GM18502 (cell line): ENCODE results near the gene CEND1.

ENCODE experiments used
- ATAC-seq: cut with Tn5 transposase; IDR thresholded peaks from one replicate; pipeline ENCODE4 v1.9.1; 2021; ENCODE audit warnings: mild to moderate bottlenecking; ENCODE audit not compliant: unreplicated experiment, poor library complexity

The CEND1 gene

DNA sequence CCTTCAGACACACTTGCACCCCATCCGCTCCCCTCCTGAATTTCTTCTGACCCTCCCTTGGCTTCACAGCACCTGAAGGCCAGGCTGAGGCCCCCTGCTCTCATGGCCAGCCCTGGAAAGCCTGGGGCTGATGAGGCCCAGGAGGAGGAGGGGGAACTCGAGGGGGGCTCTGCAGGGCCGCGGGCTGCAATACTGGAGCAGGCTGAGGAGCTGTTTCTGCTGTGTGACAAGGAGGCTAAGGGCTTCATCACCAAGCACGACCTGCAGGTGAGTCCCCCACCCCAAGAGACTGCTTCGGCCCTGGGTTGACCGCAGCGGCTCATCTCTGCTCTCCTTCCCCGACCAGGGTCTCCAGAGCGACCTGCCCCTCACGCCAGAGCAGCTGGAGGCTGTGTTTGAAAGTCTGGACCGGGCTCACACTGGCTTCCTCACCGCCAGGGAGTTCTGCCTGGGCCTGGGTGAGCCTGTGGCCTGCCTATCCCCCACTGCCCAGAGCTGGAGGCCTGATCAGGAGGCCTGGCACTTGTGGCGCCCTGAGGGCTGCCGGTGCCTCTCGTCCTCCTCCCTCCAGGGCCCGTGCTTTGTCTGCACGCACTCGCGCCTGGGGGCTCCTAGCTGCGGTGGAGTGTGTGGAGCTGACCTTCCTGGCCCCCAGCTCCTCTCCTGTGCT is 38.8 kb upstream of the CEND1 start:
- no peak for ATAC-seq

- no peak for ATAC-seq
Measured at GRCh38 chr11:827897-828192, 38.0 kb upstream of the CEND1 start, which contains the start of gene CRACR2B. CRACR2B (plus strand) TSS chr11:827919; CDS start chr11:828608, 689 bp downstream.

- peak; percentile 35 for ATAC-seq
Measured at GRCh38 chr11:827146-827896, 37.4 kb upstream of the CEND1 start.

DNA sequence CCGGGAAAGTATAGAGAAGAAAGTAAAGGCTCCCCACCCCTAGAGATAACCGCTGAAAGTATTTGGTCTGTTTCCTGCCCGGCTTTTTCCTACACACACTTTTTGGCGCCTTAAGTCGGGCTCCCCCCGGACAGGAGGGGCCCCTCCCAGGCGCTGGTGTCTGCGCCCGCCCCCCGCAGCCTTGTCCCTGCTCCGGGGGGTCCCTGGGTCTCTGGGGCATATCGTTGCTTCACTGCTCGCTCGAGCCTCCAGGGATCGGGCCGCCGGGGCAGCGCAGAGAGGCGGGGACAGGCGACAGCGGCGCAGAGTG is 36.9 kb upstream of the CEND1 start:
- no peak for ATAC-seq

DNA sequence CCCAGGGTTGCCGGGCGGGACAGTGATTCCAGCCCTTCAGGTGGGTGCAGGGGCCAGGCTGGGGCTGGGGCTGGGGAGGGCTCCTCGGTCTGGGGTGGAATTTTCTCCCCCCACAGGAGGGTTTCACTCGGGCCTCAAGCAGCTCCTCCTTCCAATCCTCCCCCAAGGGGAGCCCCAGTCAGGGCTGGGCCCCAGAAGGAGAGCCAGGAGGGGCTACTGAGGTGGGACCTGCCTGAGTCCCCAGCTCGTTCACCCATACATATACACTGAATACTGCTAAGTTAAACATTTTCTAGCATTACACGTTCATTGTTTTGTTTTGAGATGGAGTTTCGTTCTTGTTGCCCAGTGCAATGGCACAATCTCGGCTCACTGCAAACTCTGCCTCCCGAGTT is 36.3 kb upstream of the CEND1 start:
- no peak for ATAC-seq

DNA sequence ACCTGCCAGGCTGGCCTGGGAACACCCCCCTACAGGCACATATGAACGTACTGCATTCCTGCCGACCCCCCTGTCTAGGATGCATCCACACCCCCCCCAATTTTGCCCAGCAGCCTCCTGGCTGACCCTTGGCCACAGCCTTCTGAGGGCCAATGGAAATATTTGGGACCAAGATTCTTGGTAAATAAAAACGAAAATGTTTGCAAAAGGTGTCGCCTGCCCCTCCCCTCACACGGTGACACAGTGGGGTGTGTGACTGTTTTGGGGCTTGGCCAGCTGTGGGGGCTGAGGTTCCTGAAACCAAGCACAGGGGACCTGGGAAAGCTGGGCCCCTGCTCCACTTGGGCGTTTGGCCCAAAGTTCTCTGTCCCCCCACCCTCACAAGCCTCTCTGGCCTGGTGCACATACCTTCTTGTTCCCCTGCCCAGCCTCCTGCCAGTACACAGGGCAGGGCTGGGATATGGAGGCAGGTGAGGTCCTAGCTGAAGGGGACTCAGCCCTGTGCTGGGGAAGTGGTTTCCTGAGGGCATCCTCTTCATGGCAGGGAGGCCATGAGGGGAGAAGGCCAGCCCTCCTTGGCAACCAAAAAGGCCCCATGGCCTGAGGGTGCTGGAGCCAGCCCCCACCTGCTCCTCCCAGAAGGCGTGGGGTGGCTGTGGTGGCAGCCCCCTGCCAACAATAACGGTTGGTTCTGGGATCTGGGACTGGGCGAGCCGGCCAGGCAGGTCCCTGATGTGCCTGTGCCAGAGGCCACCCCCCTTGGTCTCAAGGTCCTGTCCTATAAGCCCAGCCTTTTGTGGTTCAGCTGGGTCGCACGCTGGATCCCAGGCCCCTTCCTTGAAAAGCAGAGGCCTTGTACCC is 35.7 kb upstream of the CEND1 start:
- ATAC-seq = no peak

- no peak for ATAC-seq
Measured at GRCh38 chr11:824942-825341, 35.1 kb upstream of the CEND1 start.

GRCh38 chr11:824292-824880 is 34.5 kb upstream of the CEND1 start:
- ATAC-seq = no peak

GRCh38 chr11:823441-824291 is 33.8 kb upstream of the CEND1 start:
- no peak for ATAC-seq

DNA sequence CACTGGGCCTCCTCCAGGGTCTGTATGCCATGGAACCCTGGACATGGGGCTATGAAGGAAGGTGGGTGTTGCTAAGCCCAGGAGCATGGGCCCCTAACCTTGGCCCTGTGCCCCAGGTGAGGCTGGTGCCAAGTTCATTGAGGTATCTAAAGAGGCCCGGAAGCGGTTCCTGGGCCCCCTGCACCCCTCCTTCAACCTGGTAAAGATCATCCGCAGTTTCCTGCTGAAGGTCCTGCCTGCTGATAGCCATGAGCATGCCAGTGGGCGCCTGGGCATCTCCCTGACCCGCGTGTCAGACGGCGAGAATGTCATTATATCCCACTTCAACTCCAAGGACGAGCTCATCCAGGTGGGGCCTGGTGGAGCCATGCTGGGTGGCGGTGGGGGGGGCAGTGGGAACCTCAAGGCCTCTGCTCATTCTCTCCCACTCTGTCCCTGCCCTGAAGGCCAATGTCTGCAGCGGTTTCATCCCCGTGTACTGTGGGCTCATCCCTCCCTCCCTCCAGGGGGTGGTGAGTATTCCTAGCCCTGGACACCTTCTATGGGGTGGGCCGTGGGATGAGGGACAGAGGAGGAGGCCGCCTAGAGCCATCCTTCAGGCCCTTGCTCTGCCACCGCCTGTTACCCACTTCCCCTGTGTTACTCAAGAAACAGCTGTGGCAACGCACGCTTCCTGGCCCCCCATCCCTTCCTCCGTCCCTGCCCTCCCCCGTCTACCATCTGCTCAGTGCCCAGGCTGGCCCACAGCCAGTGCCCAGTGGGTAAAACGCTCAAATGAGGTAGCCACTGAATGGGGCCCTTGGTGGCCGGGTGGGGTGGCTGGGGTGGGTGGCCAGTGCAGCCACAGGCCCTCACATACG is 31.9 kb upstream of the CEND1 start:
- no peak for ATAC-seq

DNA sequence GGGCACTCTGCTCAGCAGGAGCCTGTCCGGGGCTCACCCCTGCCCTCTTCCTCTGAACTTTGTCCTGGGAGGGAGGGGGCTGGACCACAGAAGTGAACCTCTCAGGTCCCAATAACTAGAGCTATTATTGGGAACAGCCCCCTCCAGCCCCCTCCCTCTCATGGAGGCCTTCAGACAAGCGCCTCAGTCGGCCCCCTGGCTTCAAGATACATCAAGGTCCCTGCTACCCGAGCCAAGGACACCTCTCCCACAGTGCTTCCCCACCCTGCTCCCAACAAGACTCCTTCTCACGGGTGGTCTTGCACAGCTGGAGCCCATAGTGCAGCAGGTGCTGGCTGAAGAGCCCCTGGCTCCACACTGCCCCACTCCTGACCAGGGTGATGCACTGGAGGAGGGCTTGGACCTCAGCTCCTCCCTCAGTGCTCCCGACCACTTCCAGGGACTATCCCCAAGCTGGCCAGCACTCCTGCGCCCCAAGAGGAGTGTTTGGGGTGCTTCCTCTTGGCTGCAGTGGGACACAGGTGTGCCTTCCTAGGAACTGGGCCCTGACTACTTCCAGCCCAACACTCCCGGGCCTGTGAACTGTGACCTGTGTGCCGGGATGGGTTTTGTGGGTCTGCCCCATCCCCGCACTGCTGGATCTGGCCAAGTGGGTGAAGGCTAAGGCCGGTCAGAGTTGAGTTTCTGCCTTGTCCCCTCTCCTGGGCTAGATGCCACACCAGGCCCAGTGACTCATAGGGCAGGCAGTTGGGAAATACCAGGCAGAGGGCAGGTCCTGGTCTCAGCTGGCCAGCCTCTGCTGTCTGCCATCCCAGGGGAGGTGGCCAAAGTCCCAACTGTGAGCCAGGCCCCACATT is 31.0 kb upstream of the CEND1 start:
- ATAC-seq = no peak

DNA sequence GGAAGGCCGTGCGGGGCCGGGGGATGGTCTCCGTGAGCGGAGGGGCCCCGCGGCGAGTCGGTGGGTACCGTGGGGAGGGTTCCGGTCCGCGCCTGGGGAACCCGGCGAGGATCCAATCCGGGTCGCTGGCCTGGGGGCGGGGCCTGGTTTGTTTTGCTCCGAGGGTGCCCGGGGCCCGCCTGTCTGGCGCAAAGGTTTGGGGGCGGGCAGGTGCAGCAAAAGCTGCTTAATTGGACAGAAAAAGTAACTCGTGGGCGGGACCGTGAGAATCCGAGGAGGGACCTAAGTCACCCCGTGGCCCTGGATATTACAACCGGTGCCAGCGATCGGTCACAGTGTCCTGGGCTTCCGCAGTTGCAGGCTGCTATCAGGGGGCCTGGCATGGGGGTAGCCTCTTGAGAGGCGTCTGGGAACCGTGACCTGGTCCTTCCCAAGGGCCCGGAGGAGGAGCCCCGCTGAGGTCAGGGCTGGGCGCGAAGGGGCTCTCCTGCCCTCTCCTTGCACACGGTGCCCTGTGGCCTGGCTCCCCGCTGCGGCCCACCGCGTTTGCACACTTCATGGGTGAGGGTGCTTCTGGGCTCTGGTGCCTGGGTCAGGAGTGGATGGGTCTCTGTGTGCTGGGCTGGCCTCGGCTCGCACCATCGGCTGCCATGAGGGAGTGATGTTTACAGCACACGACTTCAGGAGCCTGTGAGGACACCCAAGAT is 30.2 kb upstream of the CEND1 start:
- ATAC-seq = peak; percentile 71

GRCh38 chr11:819129-819931 is 29.4 kb upstream of the CEND1 start:
- ATAC-seq = peak; percentile 61

DNA sequence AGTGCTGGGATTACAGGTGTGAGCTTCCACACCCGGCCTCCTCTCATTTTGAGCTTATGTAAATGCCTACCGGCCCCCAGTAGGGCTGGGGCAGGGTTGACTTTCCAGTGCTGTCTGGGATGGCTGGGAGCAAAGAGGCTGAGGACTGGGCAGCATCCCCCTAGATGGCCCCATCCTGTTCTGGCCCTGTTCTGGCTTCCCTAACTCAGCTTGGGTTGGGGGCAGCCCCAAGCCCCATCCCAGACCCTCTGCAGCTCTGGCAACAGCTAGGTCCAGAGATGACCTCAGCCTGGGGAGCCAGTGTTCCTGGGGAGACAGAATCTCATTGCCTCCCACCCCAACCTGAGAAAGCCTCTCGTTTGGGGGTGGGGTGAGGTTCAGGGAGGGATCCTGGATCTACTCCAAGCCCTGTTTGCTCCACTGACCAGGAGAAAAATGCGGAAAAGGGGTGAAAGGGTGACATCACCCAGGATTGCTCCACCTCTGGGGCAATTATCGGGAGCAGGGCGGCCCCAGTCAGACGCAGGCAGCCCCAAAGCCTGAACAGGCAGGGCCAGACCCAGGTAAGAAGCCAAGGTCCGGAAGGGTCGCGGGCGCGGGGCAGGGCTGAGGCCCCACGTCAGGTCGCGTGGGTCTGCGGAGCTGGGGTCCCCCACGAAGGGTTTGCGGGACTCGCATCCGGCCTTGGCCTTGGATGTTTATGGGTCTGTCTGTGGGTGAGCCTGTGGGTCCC is 28.7 kb upstream of the CEND1 start, which contains the start of gene PNPLA2:
TSS of gene PNPLA2 (plus strand) at position 519 of the 733 bp plus-strand sequence. CDS start 805 bp downstream, outside the sequence.
- no peak for ATAC-seq

DNA sequence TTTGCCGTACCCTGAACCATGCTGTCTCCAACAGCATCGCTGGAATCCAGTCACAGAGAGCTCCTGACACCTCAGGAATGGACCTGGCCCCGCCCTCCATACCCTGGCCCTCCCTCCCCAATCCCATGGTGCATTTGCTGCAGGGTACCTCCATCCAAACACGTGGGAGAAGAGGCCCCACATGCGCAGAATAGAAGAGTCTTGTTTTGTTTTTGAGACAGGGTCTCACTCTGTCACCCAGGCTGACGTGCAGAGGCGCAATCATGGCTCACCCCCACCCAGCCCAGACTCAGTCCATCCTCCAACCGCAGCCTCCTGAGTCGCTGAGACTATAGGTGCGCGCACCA is 26.5 kb upstream of the CEND1 start:
- ATAC-seq = no peak
